DND-41 (cell line): ENCODE measurements around the gene OPRL1.

Experiments used
- CTCF ChIP-seq: IDR thresholded peaks from 2 replicates; pipeline ENCODE4 v1.5.1; 2012; ENCODE audit warnings: borderline replicate concordance, low read length, moderate library complexity, mild to moderate bottlenecking; ENCODE audit not compliant: poor library complexity, severe bottlenecking; ENCODE audit errors: extremely low read depth
- EZH2 ChIP-seq: IDR thresholded peaks from 3 replicates; pipeline ENCODE4 v1.6.1; 2012; ENCODE audit warnings: borderline replicate concordance, low read depth, mild to moderate bottlenecking, moderate library complexity, low read length, inconsistent platforms; ENCODE audit not compliant: severe bottlenecking

GRCh38 chr20:64039293-64040160, 40.4 kb upstream of the OPRL1 start:
- TF ChIP-seq CTCF (no peak), EZH2 (no peak)
